Measurements from ENCODE around the gene STARD13. TPM values are rescaled to one million over a fixed set of nuclear protein-coding genes. Genes with fewer than 3 reads are reported as not detected.

Gene STARD13
- total RNA-seq, 4 donors from 2014 or later = 36.8 to 65.6 (median 46.0) TPM

GRCh38 chr13:33135097-33135496 lies 150.5 kb downstream of the STARD13 start:
- Histone ChIP-seq H3K27ac (no peak overlapping the region), H3K9me3 (no peaks in the 10 kb centered on the region), H3K36me3 (no peaks in the 10 kb centered on the region), H3K4me3 (no peak overlapping the region), H3K27me3 (no peaks in the 10 kb centered on the region), H3K4me1 (peaks cover 0 to 3% of the 10 kb centered on the region in 2 donors)
- TF ChIP-seq POLR2A (IDR thresholded peaks at IDR 0.05) (no peak), CTCF (IDR thresholded peaks at IDR 0.05) (no peak)
- intact Hi-C loops (cut with DNase I; ENCODE audit: low total_unique reads) = no loop called here
- no peak for DNase-seq

GRCh38 chr13:33134213-33134612 lies 151.3 kb downstream of the STARD13 start:
- no peaks in the 10 kb centered on the region for H3K36me3 ChIP-seq
- H3K27ac ChIP-seq = no peak overlapping the region
- intact Hi-C loops (cut with DNase I; ENCODE audit: low total_unique reads) = no loop called here
- H3K27me3 ChIP-seq = no peaks in the 10 kb centered on the region
- DNase-seq = no peak
- TF ChIP-seq POLR2A (IDR thresholded peaks at IDR 0.05) (no peak), CTCF (IDR thresholded peaks at IDR 0.05) (no peak)
- no peaks in the 10 kb centered on the region for H3K9me3 ChIP-seq
- H3K4me1 ChIP-seq = peaks cover 0 to 3% of the 10 kb centered on the region in 2 donors
- H3K4me3 ChIP-seq = no peak overlapping the region

GRCh38 chr13:33132644-33133440 lies 152.7 kb downstream of the STARD13 start:
- TF ChIP-seq CTCF (IDR thresholded peaks at IDR 0.05) (no peak), POLR2A (IDR thresholded peaks at IDR 0.05) (no peak)
- intact Hi-C loops (cut with DNase I; ENCODE audit: low total_unique reads) = no loop called here
- no peaks in the 10 kb centered on the region for H3K36me3 ChIP-seq
- peaks cover 0 to 3% of the 10 kb centered on the region in 2 donors for H3K4me1 ChIP-seq
- H3K4me3 ChIP-seq = no peak overlapping the region
- H3K9me3 ChIP-seq = no peaks in the 10 kb centered on the region
- peak overlapping the region; percentile 64 to 66 for H3K27ac ChIP-seq
- H3K27me3 ChIP-seq = no peaks in the 10 kb centered on the region
- no peak for DNase-seq

- Histone ChIP-seq H3K36me3 (no peaks in the 10 kb centered on the region), H3K4me1 (peaks cover 3 to 10% of the 10 kb centered on the region in 2 donors), H3K27me3 (no peaks in the 10 kb centered on the region), H3K4me3 (no peak overlapping the region), H3K27ac (no peak overlapping the region), H3K9me3 (no peaks in the 10 kb centered on the region)
- TF ChIP-seq POLR2A (IDR thresholded peaks at IDR 0.05) = no peak
- TF ChIP-seq CTCF (IDR thresholded peaks at IDR 0.05) = no peak
- intact Hi-C loops (cut with DNase I; ENCODE audit: low total_unique reads) = no loop called here
- no peak for DNase-seq
These were observed 155.7 kb downstream of the STARD13 start for GRCh38 chr13:33129886-33130285.

- Histone ChIP-seq H3K4me1 (peaks cover 3 to 10% of the 10 kb centered on the region in 2 donors), H3K4me3 (no peak overlapping the region), H3K36me3 (no peaks in the 10 kb centered on the region), H3K9me3 (no peaks in the 10 kb centered on the region), H3K27ac (peak overlapping the region; percentile 19 to 70), H3K27me3 (no peaks in the 10 kb centered on the region)
- DNase-seq = no peak
- intact Hi-C loops (cut with DNase I; ENCODE audit: low total_unique reads) = no loop called here
- no peak for TF ChIP-seq CTCF (IDR thresholded peaks at IDR 0.05)
- no peak for TF ChIP-seq POLR2A (IDR thresholded peaks at IDR 0.05)
These were observed 156.3 kb downstream of the STARD13 start for GRCh38 chr13:33129094-33129832.
